ENCODE data around the gene EBF3.

The EBF3 gene

DNA sequence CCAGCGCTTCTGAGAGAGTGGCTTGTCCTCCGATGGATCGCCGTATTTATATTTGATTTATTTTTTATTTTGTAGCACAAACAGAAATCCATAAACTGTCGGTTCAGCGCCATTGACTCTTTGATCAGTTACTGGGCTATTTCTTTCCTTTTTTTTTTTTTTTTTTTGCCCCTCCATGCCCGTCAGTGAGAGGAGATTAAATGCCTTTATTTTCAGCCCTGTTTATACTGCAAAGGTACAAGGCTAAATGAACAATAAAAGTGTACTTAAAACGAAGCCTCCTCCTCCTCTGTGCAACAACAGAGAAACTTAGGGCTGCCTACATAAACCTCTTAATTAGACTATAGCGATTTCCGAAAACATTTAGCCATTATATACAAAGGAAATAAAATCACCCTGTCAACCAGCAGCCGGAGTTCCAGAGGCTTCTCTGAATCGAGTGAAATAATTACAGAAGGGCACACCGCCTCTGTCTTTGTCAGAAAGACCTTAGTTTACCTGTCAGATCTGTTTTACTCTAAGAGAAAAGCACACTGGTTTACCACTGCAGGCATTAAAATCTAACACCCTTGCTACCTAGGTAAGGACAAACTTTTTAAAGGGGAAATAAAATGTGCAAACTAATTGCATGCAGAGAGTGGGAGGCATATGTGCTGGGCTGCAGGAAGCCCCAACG is 3.5 kb downstream of the EBF3 start:
- TF ChIP-seq, protein P1, sequence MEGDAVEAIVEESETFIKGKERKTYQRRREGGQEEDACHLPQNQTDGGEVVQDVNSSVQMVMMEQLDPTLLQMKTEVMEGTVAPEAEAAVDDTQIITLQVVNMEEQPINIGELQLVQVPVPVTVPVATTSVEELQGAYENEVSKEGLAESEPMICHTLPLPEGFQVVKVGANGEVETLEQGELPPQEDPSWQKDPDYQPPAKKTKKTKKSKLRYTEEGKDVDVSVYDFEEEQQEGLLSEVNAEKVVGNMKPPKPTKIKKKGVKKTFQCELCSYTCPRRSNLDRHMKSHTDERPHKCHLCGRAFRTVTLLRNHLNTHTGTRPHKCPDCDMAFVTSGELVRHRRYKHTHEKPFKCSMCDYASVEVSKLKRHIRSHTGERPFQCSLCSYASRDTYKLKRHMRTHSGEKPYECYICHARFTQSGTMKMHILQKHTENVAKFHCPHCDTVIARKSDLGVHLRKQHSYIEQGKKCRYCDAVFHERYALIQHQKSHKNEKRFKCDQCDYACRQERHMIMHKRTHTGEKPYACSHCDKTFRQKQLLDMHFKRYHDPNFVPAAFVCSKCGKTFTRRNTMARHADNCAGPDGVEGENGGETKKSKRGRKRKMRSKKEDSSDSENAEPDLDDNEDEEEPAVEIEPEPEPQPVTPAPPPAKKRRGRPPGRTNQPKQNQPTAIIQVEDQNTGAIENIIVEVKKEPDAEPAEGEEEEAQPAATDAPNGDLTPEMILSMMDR (IDR thresholded peaks at IDR 0.05; ENCODE audit: extremely low read depth, insufficient read depth, missing control alignments), result no peak
- DNase-seq (ENCODE audit: low spot score), result no peak
- in situ Hi-C loops (cut with MboI; ENCODE audit: low pct_unique_long_range_greater_than_20kb, low sequenced_read_pairs, unreplicated experiment), result no loop called here

GRCh38 chr10:129959544-129960480 is 4.3 kb downstream of the EBF3 start:
- in situ Hi-C loops (cut with MboI; ENCODE audit: low pct_unique_long_range_greater_than_20kb, low sequenced_read_pairs, unreplicated experiment), result no loop called here
- TF ChIP-seq, protein P1 (IDR thresholded peaks at IDR 0.05; ENCODE audit: extremely low read depth, insufficient read depth, missing control alignments), result no peak

DNA sequence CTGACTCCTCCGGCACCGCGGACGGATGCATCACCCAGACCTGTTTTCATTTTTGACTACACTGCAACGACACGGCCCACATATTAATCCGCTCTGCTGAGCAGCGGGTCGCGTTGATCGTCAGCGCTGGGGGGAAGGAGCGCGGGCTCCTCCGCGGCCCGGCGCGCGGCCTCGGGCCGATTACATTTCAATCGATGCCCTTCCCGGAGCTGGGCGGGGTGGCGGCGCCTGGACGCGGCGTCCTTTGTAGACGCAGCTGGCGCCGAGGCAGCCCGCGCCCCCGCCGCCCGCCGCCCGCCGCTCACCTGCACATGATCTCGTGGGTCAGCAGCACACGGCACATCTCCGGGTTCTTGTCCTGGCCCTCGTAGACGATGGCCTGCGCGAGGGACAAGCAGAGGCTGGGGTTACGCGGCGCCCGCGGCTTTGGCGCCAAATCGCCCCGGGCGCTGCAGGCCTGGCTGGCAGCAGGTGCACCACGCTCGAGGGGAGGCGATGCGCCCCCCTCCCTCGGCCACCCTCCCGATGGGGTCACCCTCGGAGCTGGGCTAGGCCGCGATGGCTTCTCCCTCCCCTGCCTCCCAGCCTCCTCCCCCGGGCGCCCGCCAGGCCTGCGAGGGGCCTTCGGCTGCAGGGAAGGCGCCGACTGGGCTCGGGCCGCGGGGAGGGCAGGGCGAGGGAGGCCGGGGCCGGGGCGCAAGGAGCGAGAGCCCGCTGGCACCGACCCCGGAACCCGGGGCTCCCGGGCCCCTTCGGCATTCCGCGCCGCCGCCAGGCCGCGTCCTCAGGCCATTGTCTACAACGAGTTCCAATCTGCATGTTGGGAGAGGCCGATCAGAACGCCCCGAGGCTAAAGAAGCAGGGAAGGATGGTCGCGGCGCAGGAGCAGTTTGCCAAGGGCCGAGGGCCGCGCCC is 5.2 kb downstream of the EBF3 start:
- no peak for DNase-seq (ENCODE audit: low spot score)
- TF ChIP-seq, protein P1 (IDR thresholded peaks at IDR 0.05; ENCODE audit: extremely low read depth, insufficient read depth, missing control alignments), result no peak
- in situ Hi-C loops (cut with MboI; ENCODE audit: low pct_unique_long_range_greater_than_20kb, low sequenced_read_pairs, unreplicated experiment), result no loop called here

More at GRCh38 chr10:129959544-129960480, 4.3 kb downstream of the EBF3 start:
- DNase-seq (ENCODE audit: low spot score), result no peak

DNA sequence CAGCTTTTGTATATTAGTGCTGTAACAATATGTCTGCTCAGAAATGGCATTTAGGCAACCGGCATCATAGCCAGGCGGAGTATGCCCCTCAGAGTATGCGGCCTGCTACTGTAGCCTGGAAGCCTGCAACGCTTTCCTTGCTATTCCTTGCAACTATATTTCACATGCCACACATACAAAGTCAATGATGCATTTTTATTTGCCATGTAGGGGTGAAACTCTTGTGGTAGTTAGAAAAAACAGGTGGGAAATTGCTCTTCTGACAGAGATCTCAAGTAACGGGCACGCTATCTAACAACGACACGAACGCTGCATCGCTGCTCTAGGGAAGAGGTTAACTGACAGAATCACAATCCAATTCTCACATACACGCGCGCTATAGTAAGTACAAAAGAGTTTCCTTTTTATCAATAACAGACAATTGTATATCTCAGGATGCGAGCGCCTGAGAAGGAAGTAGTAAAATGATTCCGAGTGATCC is 5.9 kb downstream of the EBF3 start:
- TF ChIP-seq, protein P1 (IDR thresholded peaks at IDR 0.05; ENCODE audit: extremely low read depth, insufficient read depth, missing control alignments), result no peak
- no peak for DNase-seq (ENCODE audit: low spot score)
- in situ Hi-C loops (cut with MboI; ENCODE audit: low pct_unique_long_range_greater_than_20kb, low sequenced_read_pairs, unreplicated experiment), result no loop called here

GRCh38 chr10:129956876-129957673 is 7.0 kb downstream of the EBF3 start:
- in situ Hi-C loops (cut with MboI; ENCODE audit: low pct_unique_long_range_greater_than_20kb, low sequenced_read_pairs, unreplicated experiment), result no loop called here
- DNase-seq (ENCODE audit: low spot score), result no peak

More at GRCh38 chr10:129956876-129957673, 7.0 kb downstream of the EBF3 start:
- TF ChIP-seq, protein P1 (IDR thresholded peaks at IDR 0.05; ENCODE audit: extremely low read depth, insufficient read depth, missing control alignments), result no peak
